VCaP (cell line): ENCODE data around the gene ZMYM2.
A peak's percentile ranks its signal among the peaks of the same experiment; 100 is the strongest.

Experiments
- H3K27ac ChIP-seq: fragments of 450-650 bp; 2 replicates; pipeline ENCODE4 v1.5.1; 2017
- TF ChIP-seq, protein P1 (sequence below): fragments of 450-650 bp; conservative IDR thresholded peaks from 2 replicates; pipeline ENCODE4 v1.5.1; 2017; ENCODE audit warnings: mild to moderate bottlenecking, moderate library complexity

ZMYM2 gene

DNA sequence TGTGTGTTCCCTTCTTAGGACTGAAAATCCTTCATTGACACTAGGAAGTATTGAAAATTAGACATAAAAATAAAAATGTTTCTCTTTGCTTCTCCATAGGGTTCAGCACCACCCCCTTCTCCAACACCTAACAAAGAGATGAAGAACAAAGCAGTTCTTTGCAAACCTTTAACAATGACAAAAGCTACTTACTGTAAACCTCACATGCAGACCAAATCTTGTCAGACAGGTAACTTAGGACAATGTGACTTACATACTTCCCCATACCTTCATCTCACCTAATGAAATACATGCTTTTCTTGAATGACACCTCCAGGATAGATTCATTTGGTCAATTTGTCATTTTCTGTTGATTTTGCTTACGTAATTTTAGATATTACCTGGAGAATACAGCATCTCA, 99.9 kb downstream of the ZMYM2 start:
- TF ChIP-seq, protein P1, sequence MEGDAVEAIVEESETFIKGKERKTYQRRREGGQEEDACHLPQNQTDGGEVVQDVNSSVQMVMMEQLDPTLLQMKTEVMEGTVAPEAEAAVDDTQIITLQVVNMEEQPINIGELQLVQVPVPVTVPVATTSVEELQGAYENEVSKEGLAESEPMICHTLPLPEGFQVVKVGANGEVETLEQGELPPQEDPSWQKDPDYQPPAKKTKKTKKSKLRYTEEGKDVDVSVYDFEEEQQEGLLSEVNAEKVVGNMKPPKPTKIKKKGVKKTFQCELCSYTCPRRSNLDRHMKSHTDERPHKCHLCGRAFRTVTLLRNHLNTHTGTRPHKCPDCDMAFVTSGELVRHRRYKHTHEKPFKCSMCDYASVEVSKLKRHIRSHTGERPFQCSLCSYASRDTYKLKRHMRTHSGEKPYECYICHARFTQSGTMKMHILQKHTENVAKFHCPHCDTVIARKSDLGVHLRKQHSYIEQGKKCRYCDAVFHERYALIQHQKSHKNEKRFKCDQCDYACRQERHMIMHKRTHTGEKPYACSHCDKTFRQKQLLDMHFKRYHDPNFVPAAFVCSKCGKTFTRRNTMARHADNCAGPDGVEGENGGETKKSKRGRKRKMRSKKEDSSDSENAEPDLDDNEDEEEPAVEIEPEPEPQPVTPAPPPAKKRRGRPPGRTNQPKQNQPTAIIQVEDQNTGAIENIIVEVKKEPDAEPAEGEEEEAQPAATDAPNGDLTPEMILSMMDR = no peak

DNA sequence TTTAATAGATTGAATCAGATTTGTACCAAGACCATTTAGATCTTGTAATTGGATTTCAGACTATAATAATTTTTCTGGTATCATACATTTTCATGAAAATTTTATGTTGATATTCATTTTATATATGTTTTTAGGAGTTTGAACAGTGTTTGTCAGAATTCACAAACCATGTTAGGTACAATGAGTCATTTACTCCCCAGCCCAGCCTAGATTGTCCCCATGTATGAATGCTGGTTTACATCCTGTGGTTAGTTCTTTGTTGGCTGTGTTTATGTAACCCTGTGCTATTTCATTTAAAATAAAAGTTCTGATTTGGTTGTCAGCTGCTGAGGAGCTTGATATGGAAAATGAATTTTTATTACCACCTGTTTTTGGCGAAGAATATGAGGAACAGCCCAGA, 105.6 kb downstream of the ZMYM2 start:
- TF ChIP-seq, protein P1 = no peak
- no peak overlapping the region for H3K27ac ChIP-seq

More for the DNA sequence above, 99.9 kb downstream of the ZMYM2 start:
- H3K27ac ChIP-seq = no peak overlapping the region

DNA sequence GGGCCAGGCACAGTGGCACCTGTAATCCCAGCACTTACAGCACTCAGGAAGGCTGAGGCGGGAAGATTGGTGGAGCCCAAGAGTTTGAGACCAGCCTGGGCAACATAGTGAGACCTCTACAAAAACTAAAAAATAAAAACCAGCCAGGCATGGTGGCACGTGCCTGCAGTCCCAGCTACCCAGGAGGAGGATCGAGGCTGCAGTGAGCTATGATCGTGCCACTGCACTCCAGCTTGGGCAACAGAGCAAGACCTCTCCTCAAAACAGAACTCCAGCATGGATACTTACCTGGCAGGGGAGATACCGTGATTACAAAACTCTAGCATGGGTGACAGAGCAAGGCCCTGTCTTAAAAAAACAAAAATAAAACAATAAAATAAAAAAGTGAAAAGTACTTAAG, 107.0 kb downstream of the ZMYM2 start:
- TF ChIP-seq, protein P1 = no peak
- H3K27ac ChIP-seq = no peak overlapping the region

DNA sequence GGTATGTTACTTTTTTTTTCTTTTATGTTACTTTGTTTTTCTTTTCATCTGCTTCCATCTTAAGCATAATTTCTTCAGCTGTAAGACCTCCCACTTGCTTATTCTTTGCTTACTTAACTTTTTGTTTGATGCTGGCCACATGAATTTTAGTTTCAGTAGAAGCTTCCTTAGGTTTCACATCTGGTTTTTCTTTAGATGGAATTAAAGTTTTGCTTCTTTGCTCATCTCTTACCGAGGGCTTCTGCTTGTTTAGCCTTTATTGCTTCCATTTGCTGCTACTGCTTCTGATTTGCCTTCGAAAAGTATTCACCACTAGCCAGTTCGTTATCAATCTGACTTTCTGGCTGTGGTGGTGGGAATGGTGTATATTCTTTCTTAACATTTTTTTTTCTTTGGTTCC, 111.4 kb downstream of the ZMYM2 start:
- TF ChIP-seq, protein P1 = no peak
- no peak overlapping the region for H3K27ac ChIP-seq

DNA sequence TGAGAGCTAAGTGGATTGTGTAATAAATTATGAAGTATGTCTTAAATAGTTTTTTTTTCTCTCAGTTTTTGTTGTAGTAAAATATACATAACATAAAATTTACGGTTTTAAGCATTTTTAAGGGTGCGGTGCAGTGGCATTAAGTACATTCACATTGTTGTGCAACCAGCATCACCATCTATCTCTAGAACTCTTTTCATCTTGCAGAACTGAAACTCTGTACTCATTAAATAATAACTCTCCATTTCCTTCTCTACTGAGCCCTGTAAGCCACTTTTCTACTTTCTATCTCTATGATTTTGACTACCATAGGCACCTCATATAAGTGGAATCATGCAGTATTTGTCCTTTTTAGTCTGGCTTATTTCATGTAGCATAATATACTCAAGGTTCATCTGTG, 115.2 kb downstream of the ZMYM2 start:
- 0 out of 2 replicates have a peak overlapping the region, but pooled peaks have one; percentile 29 for H3K27ac ChIP-seq
- TF ChIP-seq, protein P1 = no peak

DNA sequence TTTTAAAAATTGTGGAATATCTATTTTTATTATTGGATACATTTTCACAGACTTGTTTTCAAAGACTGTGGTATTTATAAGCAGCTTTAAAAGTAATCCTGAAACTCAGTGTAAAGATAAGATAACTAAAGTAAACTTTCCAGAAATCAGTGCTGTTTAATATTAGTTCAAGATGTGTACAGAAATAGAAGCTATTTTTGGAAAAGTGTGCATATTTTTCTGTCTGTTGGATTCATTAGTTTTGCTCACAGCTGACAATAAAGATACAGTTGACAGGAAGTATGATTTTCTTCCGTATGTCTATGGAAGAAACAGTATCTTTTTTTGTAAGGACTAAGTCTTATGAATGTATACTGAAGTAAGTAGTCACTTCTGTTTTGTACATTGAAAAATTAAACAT, 116.4 kb downstream of the ZMYM2 start:
- H3K27ac ChIP-seq = peak overlapping the region; percentile 29; the same call in 1 of the 2 replicates
- TF ChIP-seq, protein P1 = no peak

DNA sequence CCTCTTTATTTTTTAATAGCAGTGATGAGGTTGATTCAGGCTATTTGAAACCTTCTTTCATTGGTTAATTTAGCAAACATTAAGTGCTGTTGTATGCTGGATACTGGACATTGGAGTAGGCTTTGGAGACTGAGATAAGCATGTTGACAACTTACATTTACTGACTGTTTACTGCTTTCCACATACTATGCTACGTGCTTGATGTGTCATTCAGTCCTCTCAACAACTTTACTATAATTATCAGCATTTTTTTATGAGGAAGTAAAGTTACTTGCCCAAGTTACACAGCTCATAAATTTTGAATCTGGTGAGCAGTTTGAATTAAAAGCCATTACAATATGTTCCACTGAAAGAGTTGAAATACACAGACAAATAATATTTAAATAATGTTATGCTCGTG, 118.6 kb downstream of the ZMYM2 start:
- H3K27ac ChIP-seq = 0 out of 2 replicates have a peak overlapping the region, but pooled peaks have one; percentile 2

More for the DNA sequence above, 118.6 kb downstream of the ZMYM2 start:
- TF ChIP-seq, protein P1 = no peak
